HCT116 (cell line): ENCODE measurements around the gene ARIH2. TPM values are rescaled to one million over a fixed set of nuclear protein-coding genes. Genes with fewer than 3 reads are reported as not detected.

ENCODE experiments used
- ATAC-seq: fragments of 200-7000 bp; cut with Tn5 transposase; 2 replicates; pipeline ENCODE4 v1.9.1; 2020; ENCODE audit warnings: mild to moderate bottlenecking, moderate library complexity
- BruUV-seq: library from RNA; stranded (reverse); fragments of 400-500 nt; replicated peaks from 2 replicates; lab custom pipeline; 2021; lab: Mats Ljungman, UMichigan
- CTCF ChIA-PET: fragments of 300-600 bp; sonication (Branson Sonifier 250); formaldehyde crosslinking; loops from one replicate; lab custom pipeline; 2021; ENCODE audit warnings: antibody characterized with exemption; lab: Charles Lee
- POLR2A ChIA-PET: fragments of 300-600, 350-600 bp; sonication (Branson Sonifier 250); formaldehyde crosslinking; loops from one replicate; lab custom pipeline; 2021; ENCODE audit warnings: antibody characterized with exemption; lab: Charles Lee
- RAD21 ChIA-PET, 2 experiments: fragments of 300-600 bp; sonication (Branson Sonifier 250); formaldehyde crosslinking; loops; one replicate each; lab custom pipeline; 2023; ENCODE audit warnings: low total read pairs in 2 of 2; ENCODE audit not compliant: uncharacterized antibody in 2 of 2, unreplicated experiment in 2 of 2, low non-redundant PET in 1 of 2; lab: Charles Lee
- DNase-seq: peaks from one replicate; pipeline ENCODE4 v3.0.0-alpha.2; 2010; ENCODE audit warnings: low read depth, low spot score
- H2AFZ ChIP-seq: fragments of 200-600 bp; shearing (Covaris generic), sonication (generic); 2 replicates; pipeline ENCODE4 v1.6.1; 2017; ENCODE audit warnings: low read depth, mixed run types, mixed read lengths, antibody characterized with exemption, low read length; ENCODE audit not compliant: poor library complexity, severe bottlenecking
- H3K27ac ChIP-seq: 2 replicates; pipeline ENCODE4 v1.5.1; 2012; ENCODE audit warnings: low read depth, low read length
- H3K27me3 ChIP-seq: fragments of 200-600 bp; sonication (generic); 2 replicates; pipeline ENCODE4 v1.6.1; 2016; ENCODE audit warnings: mixed run types, low read length, mixed read lengths; ENCODE audit not compliant: insufficient read depth
- H3K36me3 ChIP-seq, 2 experiments: fragments of 200-500 bp in 1 of 2; fragments of 200-600 bp in 1 of 2; sonication (Bioruptor generic) in 1 of 2; sonication (generic) in 1 of 2; 2 replicates each; pipeline versions ENCODE4 v1.5.1 to v1.6.1; 2014 to 2016; ENCODE audit warnings: low read length in 2 of 2, inconsistent platforms in 1 of 2, mixed read lengths in 1 of 2, mixed run types in 1 of 2; ENCODE audit not compliant: insufficient read depth in 2 of 2, control insufficient read depth in 1 of 2
- H3K4me1 ChIP-seq, 2 experiments: fragments of 200-600 bp in 1 of 2; sonication (generic) in 1 of 2; 2 replicates each; pipeline versions ENCODE4 v1.5.1 to v1.6.1; 2012 to 2017; ENCODE audit warnings: low read length in 2 of 2, inconsistent platforms in 1 of 2, mild to moderate bottlenecking in 1 of 2, mixed read lengths in 1 of 2, mixed run types in 1 of 2, moderate library complexity in 1 of 2; ENCODE audit not compliant: insufficient read depth in 2 of 2, control insufficient read depth in 1 of 2
- H3K4me2 ChIP-seq: fragments of 200-600 bp; sonication (generic); 2 replicates; pipeline ENCODE4 v1.6.1; 2017; ENCODE audit warnings: mixed run types, low read length, mixed read lengths
- H3K4me3 ChIP-seq, 2 experiments: fragments of 200-600 bp in 1 of 2; sonication (generic) in 1 of 2; replicated peaks in 1 of 2; 2 replicates each; pipeline ENCODE4 v1.5.1; 2011 to 2016; ENCODE audit warnings: low read length in 2 of 2, control low read depth in 1 of 2, low read depth in 1 of 2, mild to moderate bottlenecking in 1 of 2, mixed read lengths in 1 of 2, mixed run types in 1 of 2
- H3K79me2 ChIP-seq: fragments of 200-600 bp; sonication (generic); 2 replicates; pipeline ENCODE4 v1.6.1; 2017; ENCODE audit warnings: mild to moderate bottlenecking, mixed run types, low read length, moderate library complexity, mixed read lengths; ENCODE audit not compliant: insufficient read depth
- H3K9ac ChIP-seq: fragments of 200-600 bp; sonication (generic); 2 replicates; pipeline ENCODE4 v1.6.1; 2016; ENCODE audit warnings: low read length, mixed read lengths
- H3K9me2 ChIP-seq: fragments of 200-600 bp; sonication (generic), shearing (Covaris generic); 2 replicates; pipeline ENCODE4 v1.6.1; 2017; ENCODE audit warnings: mixed run types, mild to moderate bottlenecking, moderate library complexity; ENCODE audit not compliant: insufficient read depth
- H3K9me3 ChIP-seq, 2 experiments: fragments of 200-500 bp in 1 of 2; fragments of 200-600 bp in 1 of 2; sonication (Bioruptor generic) in 1 of 2; sonication (generic) in 1 of 2; 2 replicates each; pipeline ENCODE4 v1.6.1; 2014 to 2017; ENCODE audit warnings: low read length in 2 of 2, mixed read lengths in 2 of 2, inconsistent platforms in 1 of 2, low read depth in 1 of 2, mild to moderate bottlenecking in 1 of 2, mixed run types in 1 of 2, moderate library complexity in 1 of 2; ENCODE audit not compliant: control insufficient read depth in 1 of 2, insufficient read depth in 1 of 2
- H4K20me1 ChIP-seq: fragments of 200-600 bp; sonication (generic), shearing (Covaris generic); 2 replicates; pipeline ENCODE4 v1.6.1; 2017; ENCODE audit warnings: mixed run types, mild to moderate bottlenecking, moderate library complexity; ENCODE audit not compliant: insufficient read depth
- ATF3 ChIP-seq: IDR thresholded peaks from 2 replicates; pipeline ENCODE4 v1.6.1; 2012
- CEBPB ChIP-seq: IDR thresholded peaks from 2 replicates; pipeline ENCODE4 v1.6.1; 2012; ENCODE audit warnings: low read depth
- CTCF ChIP-seq, 3 experiments: fragments of 200-600 bp in 1 of 3; sonication (generic) in 1 of 3; IDR thresholded peaks in 2 of 3; conservative IDR thresholded peaks in 1 of 3; 2 replicates each; pipeline ENCODE4 v1.5.1; 2012 to 2017; ENCODE audit warnings: low read depth in 2 of 3, low read length in 2 of 3, antibody characterized with exemption in 1 of 3, borderline replicate concordance in 1 of 3, control low read depth in 1 of 3, mild to moderate bottlenecking in 1 of 3, mixed read lengths in 1 of 3, mixed run types in 1 of 3, moderate library complexity in 1 of 3; ENCODE audit not compliant: insufficient read depth in 1 of 3
- EZH2phosphoT487 ChIP-seq: fragments of 200-600 bp; IDR thresholded peaks from 2 replicates; pipeline ENCODE4 v1.6.1; 2018; ENCODE audit warnings: antibody characterized with exemption, borderline replicate concordance
- POLR2AphosphoS5 ChIP-seq: IDR thresholded peaks from 2 replicates; pipeline ENCODE4 v1.6.1; 2011; ENCODE audit warnings: mild to moderate bottlenecking, low read depth, low read length, moderate library complexity
- RAD21 ChIP-seq: IDR thresholded peaks from 2 replicates; pipeline ENCODE4 v1.6.1; 2012; ENCODE audit warnings: low read depth, mild to moderate bottlenecking
- SIN3A ChIP-seq: IDR thresholded peaks from 2 replicates; pipeline ENCODE4 v1.6.1; 2012; ENCODE audit warnings: low read depth
- SP1 ChIP-seq: IDR thresholded peaks from 2 replicates; pipeline ENCODE4 v1.6.1; 2012; ENCODE audit warnings: low read depth
- SRF ChIP-seq: IDR thresholded peaks from 2 replicates; pipeline ENCODE4 v1.6.1; 2012; ENCODE audit warnings: low read depth
- TCF7L2 ChIP-seq: IDR thresholded peaks from 2 replicates; pipeline ENCODE4 v1.7.0; 2011; ENCODE audit warnings: borderline replicate concordance, inconsistent platforms; ENCODE audit not compliant: insufficient read depth, insufficient read length; ENCODE audit errors: extremely low read depth
- YY1 ChIP-seq: IDR thresholded peaks from 2 replicates; pipeline ENCODE4 v1.6.1; 2011; ENCODE audit warnings: low read length, low read depth, moderate library complexity, mild to moderate bottlenecking; ENCODE audit not compliant: insufficient replicate concordance; ENCODE audit errors: extremely low read depth
- ZFX ChIP-seq: fragments of 450-650 bp; IDR thresholded peaks from 2 replicates; pipeline ENCODE4 v1.6.1; 2017
- ZNF274 ChIP-seq: fragments of 200-500 bp; sonication (Bioruptor generic); IDR thresholded peaks from 2 replicates; pipeline ENCODE4 v1.6.1; 2014; ENCODE audit warnings: mild to moderate bottlenecking, low read depth, low read length, inconsistent platforms
- intact Hi-C: fragments of 100-400 bp; cut with micrococcal nuclease; formaldehyde crosslinking; loops from 2 replicates; pipeline ENCODE4 v1.10.0; 2022
- total RNA-seq: library from RNA; stranded (reverse); gene quantifications from one replicate; pipeline ENCODE4 v1.2.1, GENCODE V29; 2021; ENCODE audit not compliant: unreplicated experiment

Gene ARIH2
- total RNA-seq, 1 experiment from 2014 or later, result 105 TPM

- Histone ChIP-seq H2AFZ (no peak overlapping the region), H3K9me3 (no peaks in the 10 kb centered on the region), H4K20me1 (0 out of 2 replicates have a peak, but pooled peaks cover 4% of the 10 kb centered on the region), H3K27me3 (no peaks in the 10 kb centered on the region), H3K4me3 (no peak overlapping the region), H3K36me3 (peaks cover 27 to 45% of the 10 kb centered on the region in 2 experiments), H3K9ac (no peak overlapping the region), H3K4me1 (peaks cover 3 to 18% of the 10 kb centered on the region in 2 experiments; a peak in 3 of 4 replicates), H3K4me2 (no peak overlapping the region), H3K27ac (no peak overlapping the region), H3K9me2 (no peaks in the 10 kb centered on the region), H3K79me2 (peaks cover 22% of the 10 kb centered on the region)
- DNase-seq, result no peak
- TF ChIP-seq POLR2AphosphoS5, result no peak
- no peak for TF ChIP-seq CEBPB
- TF ChIP-seq CTCF (IDR thresholded peaks at IDR 0.05 in 2 of 3, conservative IDR thresholded peaks at IDR 0.05 in 1 of 3; ENCODE audit: borderline replicate concordance in 1 of 3, insufficient read depth in 1 of 3, low read depth in 2 of 3, low read length in 2 of 3), result no peak
- TF ChIP-seq RAD21, result no peak
- no peak for TF ChIP-seq ATF3
- TF ChIP-seq SP1, result no peak
- TF ChIP-seq ZFX, result no peak
- TF ChIP-seq EZH2phosphoT487, result no peak
- no peak for TF ChIP-seq SRF
- TF ChIP-seq ZNF274, result no peak
- no peak for TF ChIP-seq TCF7L2
- no peak for TF ChIP-seq YY1
- no peak for TF ChIP-seq SIN3A
- RAD21 ChIA-PET, result no interaction called here
- POLR2A ChIA-PET, result interaction anchor here (2.3 kb wide), 1 partner anchor 11 kb away, joined by 7 read pairs; the partner anchor contains the start of gene NDUFAF3
- intact Hi-C loops, result no loop called here
- no peak for ATAC-seq
- CTCF ChIA-PET, result no interaction called here
- BruUV-seq, result no TSS peak
Measured at GRCh38 chr3:49032646-49033304, 114.1 kb downstream of the ARIH2 start.
